Keratinocyte (primary cell): ENCODE measurements around the gene MTFMT. TPM values are rescaled to one million over a fixed set of nuclear protein-coding genes. Genes with fewer than 3 reads are reported as not detected.

ENCODE experiments used
- DNase-seq: peaks from one replicate; pipeline ENCODE4 v3.0.0-alpha.2; 2011; ENCODE audit warnings: low read depth, missing footprints, low spot score
- FAIRE-seq: peaks from 2 replicates; lab custom pipeline; 2011; peaks lifted over from hg19 to GRCh38; lab: Jason Lieb, UNC
- H2AFZ ChIP-seq: 2 replicates; pipeline ENCODE4 v1.6.0; 2012; ENCODE audit warnings: low read length, control low read depth, inconsistent platforms; ENCODE audit not compliant: control insufficient read depth
- H3K27ac ChIP-seq: 2 replicates; pipeline ENCODE4 v1.5.1; 2011; ENCODE audit warnings: low read length; ENCODE audit not compliant: control insufficient read depth, insufficient read depth
- H3K27me3 ChIP-seq: 3 replicates; pipeline ENCODE4 v1.6.0; 2011; ENCODE audit warnings: low read length; ENCODE audit not compliant: control insufficient read depth, insufficient read depth; ENCODE audit errors: extremely low read depth
- H3K36me3 ChIP-seq, 2 experiments: 2 replicates in 1 of 2; 3 replicates in 1 of 2; pipeline ENCODE4 v1.5.1; 2011; ENCODE audit warnings: low read length in 2 of 2, mild to moderate bottlenecking in 1 of 2; ENCODE audit not compliant: control insufficient read depth in 2 of 2, insufficient read depth in 2 of 2; ENCODE audit errors: extremely low read depth in 1 of 2
- H3K4me1 ChIP-seq: 3 replicates; pipeline ENCODE4 v1.5.1; 2011; ENCODE audit warnings: low read length; ENCODE audit not compliant: control insufficient read depth, insufficient read depth; ENCODE audit errors: extremely low read depth
- H3K4me2 ChIP-seq: 3 replicates; pipeline ENCODE4 v1.6.0; 2011; ENCODE audit warnings: low read depth, low read length; ENCODE audit not compliant: control insufficient read depth, insufficient read depth; ENCODE audit errors: extremely low read depth
- H3K4me3 ChIP-seq, 3 experiments: fragments of 200-600 bp in 1 of 3; sonication (generic) in 1 of 3; 2 replicates in 2 of 3; 3 replicates in 1 of 3; pipeline ENCODE4 v1.5.1; 2011 to 2016; ENCODE audit warnings: low read length in 3 of 3, mild to moderate bottlenecking in 3 of 3, control low read depth in 2 of 3, inconsistent platforms in 1 of 3, low read depth in 1 of 3, mixed read lengths in 1 of 3, mixed run types in 1 of 3, moderate library complexity in 1 of 3; ENCODE audit not compliant: control insufficient read depth in 2 of 3, insufficient read depth in 2 of 3; ENCODE audit errors: extremely low read depth in 1 of 3
- H3K79me2 ChIP-seq: 2 replicates; pipeline ENCODE4 v1.6.0; 2012; ENCODE audit warnings: low read length; ENCODE audit not compliant: control insufficient read depth, insufficient read depth
- H3K9ac ChIP-seq: 3 replicates; pipeline ENCODE4 v1.6.0; 2011; ENCODE audit warnings: low read length; ENCODE audit not compliant: control insufficient read depth, insufficient read depth; ENCODE audit errors: extremely low read depth
- H3K9me1 ChIP-seq: 3 replicates; pipeline ENCODE4 v1.6.0; 2011; ENCODE audit warnings: low read length; ENCODE audit not compliant: control insufficient read depth, insufficient read depth; ENCODE audit errors: extremely low read depth
- H3K9me3 ChIP-seq: 2 replicates; pipeline ENCODE4 v1.5.1; 2012; ENCODE audit warnings: low read depth, low read length; ENCODE audit not compliant: control insufficient read depth
- H4K20me1 ChIP-seq: 3 replicates; pipeline ENCODE4 v1.6.0; 2011; ENCODE audit warnings: low read length; ENCODE audit not compliant: control insufficient read depth, insufficient read depth; ENCODE audit errors: extremely low read depth
- EZH2 ChIP-seq: IDR thresholded peaks from one replicate; pipeline ENCODE4 v1.6.1; 2012; ENCODE audit warnings: inconsistent platforms, mild to moderate bottlenecking, low read length, moderate library complexity
- dilution Hi-C: fragments of 300-500 bp; cut with MboI; formaldehyde crosslinking; loops from one replicate; pipeline ENCODE4 v1.7.0; 2020; ENCODE audit warnings: low sequenced_read_pairs; ENCODE audit not compliant: extremely low pct_ligation_motif_present
- polyA plus RNA-seq, 5 experiments: library from polyadenylated mRNA; depleted of rRNA in 3 of 5; stranded (reverse) in 3 of 5; stranded (forward) in 1 of 5; unstranded in 1 of 5; fragments of >200 nt; gene quantifications; 1 replicate in 1 of 5; 2 replicates in 3 of 5; 3 replicates in 1 of 5; pipeline versions ENCODE4 v1.2.1 to v1.2.3, GENCODE V29; 2011 to 2012; ENCODE audit warnings: missing spikeins in 2 of 5, low read depth in 1 of 5, low replicate concordance in 1 of 5
- TF ChIP-seq, protein P1 (sequence below), 3 experiments: IDR thresholded peaks in 1 of 3; conservative IDR thresholded peaks in 1 of 3; optimal IDR thresholded peaks in 1 of 3; 2 replicates in 2 of 3; 3 replicates in 1 of 3; pipeline versions ENCODE3 to v1.5.1; 2011; ENCODE audit warnings: low read length in 3 of 3, mild to moderate bottlenecking in 3 of 3, moderate library complexity in 2 of 3, control low read depth in 1 of 3, inconsistent platforms in 1 of 3; ENCODE audit not compliant: insufficient read depth in 2 of 3; ENCODE audit errors: extremely low read depth in 1 of 3

The MTFMT gene
- polyA plus RNA-seq, 1 donor (not counting 4 experiments of a cell fraction or from before 2014, with no cell fraction given): 21.0 TPM

DNA sequence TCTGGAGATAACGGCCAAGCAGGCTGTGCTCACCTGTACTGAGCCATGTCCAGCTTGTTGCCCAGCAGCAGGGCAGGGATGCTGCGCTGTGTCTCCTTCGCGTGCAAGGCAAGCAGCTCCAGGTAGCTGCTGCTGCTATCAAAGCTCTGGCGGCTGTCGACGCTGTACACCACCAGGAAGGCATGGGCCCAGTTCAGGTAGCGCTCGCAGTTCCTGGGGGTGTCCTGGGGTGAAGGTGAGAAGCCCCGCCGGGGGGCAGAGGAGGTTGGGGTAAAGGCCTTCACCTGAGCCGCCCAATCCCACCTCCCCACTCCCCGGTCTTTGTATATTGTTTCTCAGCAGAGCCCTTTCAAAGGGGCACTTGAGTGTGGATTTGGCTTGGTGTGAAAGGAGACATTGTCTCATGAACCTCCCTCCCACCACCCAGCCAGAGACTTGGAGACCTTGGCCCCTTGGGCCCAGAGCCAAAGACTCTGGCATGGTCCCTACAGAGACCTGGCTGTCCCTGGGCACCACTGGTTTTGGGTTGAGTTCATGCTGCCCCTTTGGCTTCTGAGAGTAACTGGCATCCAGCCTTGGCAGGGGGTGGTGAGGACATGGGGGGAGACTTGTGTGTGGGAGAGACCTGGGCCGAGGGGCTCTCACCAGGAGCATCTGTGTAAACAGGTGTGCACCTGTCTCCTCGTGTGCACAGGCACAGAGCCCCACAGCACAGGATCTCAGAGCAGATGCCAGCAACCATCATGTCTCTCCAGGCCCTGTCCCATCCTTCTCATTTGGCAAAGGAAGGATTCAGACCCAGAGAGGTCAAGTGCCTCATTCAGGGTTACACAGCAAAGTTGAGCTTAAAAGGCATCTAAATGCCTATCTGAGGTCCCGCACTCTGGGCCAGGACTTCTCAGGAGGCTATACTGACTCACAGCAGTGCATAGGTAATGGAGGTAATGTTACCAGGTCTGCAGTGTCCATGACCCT lies 29.2 kb upstream of the MTFMT start:
- Histone ChIP-seq H3K27me3 (peaks cover 10% of the 10 kb centered on the region), H2AFZ (no peak overlapping the region), H3K9me1 (no peaks in the 10 kb centered on the region), H3K79me2 (no peaks in the 10 kb centered on the region), H3K9me3 (no peaks in the 10 kb centered on the region), H3K9ac (no peak overlapping the region), H3K4me1 (no peaks in the 10 kb centered on the region), H4K20me1 (no peaks in the 10 kb centered on the region), H3K27ac (no peak overlapping the region), H3K4me3 (no peak overlapping the region), H3K36me3 (no peaks in the 10 kb centered on the region), H3K4me2 (no peak overlapping the region)
- no peak for FAIRE-seq
- dilution Hi-C loops: no loop called here
- TF ChIP-seq, protein P1, sequence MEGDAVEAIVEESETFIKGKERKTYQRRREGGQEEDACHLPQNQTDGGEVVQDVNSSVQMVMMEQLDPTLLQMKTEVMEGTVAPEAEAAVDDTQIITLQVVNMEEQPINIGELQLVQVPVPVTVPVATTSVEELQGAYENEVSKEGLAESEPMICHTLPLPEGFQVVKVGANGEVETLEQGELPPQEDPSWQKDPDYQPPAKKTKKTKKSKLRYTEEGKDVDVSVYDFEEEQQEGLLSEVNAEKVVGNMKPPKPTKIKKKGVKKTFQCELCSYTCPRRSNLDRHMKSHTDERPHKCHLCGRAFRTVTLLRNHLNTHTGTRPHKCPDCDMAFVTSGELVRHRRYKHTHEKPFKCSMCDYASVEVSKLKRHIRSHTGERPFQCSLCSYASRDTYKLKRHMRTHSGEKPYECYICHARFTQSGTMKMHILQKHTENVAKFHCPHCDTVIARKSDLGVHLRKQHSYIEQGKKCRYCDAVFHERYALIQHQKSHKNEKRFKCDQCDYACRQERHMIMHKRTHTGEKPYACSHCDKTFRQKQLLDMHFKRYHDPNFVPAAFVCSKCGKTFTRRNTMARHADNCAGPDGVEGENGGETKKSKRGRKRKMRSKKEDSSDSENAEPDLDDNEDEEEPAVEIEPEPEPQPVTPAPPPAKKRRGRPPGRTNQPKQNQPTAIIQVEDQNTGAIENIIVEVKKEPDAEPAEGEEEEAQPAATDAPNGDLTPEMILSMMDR (optimal IDR thresholded peaks at IDR 0.05 in 1 of 3, IDR thresholded peaks at IDR 0.05 in 1 of 3, conservative IDR thresholded peaks at IDR 0.05 in 1 of 3; ENCODE audit: extremely low read depth in 1 of 3, insufficient read depth in 2 of 3, low read length in 3 of 3): no peak
- no peak for TF ChIP-seq EZH2
- no peak for DNase-seq

DNA sequence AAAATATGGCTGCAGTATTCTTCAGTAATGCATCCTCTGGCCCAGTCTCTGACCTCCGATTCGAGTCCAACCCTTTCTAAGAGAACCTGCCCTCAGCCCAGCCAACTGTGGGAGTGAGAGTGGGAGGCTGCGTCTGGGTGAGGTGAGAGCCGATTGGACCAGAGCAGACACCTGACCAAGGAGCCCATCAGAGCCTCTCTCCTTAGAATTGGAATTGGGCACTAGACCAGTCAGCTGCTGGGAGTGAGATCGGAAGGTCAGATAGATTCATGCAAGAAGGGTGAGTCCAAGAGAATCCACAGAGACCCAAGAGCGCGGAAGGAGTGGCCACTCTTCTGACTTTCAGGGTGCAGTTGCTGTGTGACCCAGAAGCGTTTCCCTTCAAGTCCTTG lies 28.1 kb upstream of the MTFMT start:
- H3K27ac ChIP-seq: no peak overlapping the region
- no peak overlapping the region for H3K4me2 ChIP-seq
- H3K36me3 ChIP-seq: no peaks in the 10 kb centered on the region
- DNase-seq (no peak), FAIRE-seq (no peak)
- TF ChIP-seq, protein P1 (optimal IDR thresholded peaks at IDR 0.05 in 1 of 3, IDR thresholded peaks at IDR 0.05 in 1 of 3, conservative IDR thresholded peaks at IDR 0.05 in 1 of 3; ENCODE audit: extremely low read depth in 1 of 3, insufficient read depth in 2 of 3, low read length in 3 of 3): no peak
- no peak for TF ChIP-seq EZH2
- dilution Hi-C loops: no loop called here
- H3K9ac ChIP-seq: no peak overlapping the region
- H3K9me1 ChIP-seq: no peaks in the 10 kb centered on the region
- no peak overlapping the region for H3K4me3 ChIP-seq
- H3K27me3 ChIP-seq: peaks cover 7% of the 10 kb centered on the region
- H4K20me1 ChIP-seq: no peaks in the 10 kb centered on the region
- H3K4me1 ChIP-seq: no peaks in the 10 kb centered on the region
- H3K9me3 ChIP-seq: no peaks in the 10 kb centered on the region
- no peak overlapping the region for H2AFZ ChIP-seq
- H3K79me2 ChIP-seq: no peaks in the 10 kb centered on the region
